Skeletal muscle satellite cell (primary cell): ENCODE measurements around the gene ISCU.
"Not testable (repeated sequence)": the region's sequence is repeated elsewhere in the genome, so short reads cannot be mapped to it uniquely, and the experiment has no call there.

Source experiments
- H3K27me3 ChIP-seq: 2 replicates; pipeline ENCODE4 v1.7.0; 2013; ENCODE audit warnings: low read length; ENCODE audit not compliant: control insufficient read depth, insufficient read depth
- H3K36me3 ChIP-seq: 2 replicates; pipeline ENCODE4 v1.7.0; 2013; ENCODE audit warnings: mild to moderate bottlenecking, control low read depth, low read length; ENCODE audit not compliant: insufficient read depth
- H3K4me1 ChIP-seq: 2 replicates; pipeline ENCODE4 v1.7.0; 2013; ENCODE audit warnings: low read length; ENCODE audit not compliant: control insufficient read depth, insufficient read depth
- H3K4me2 ChIP-seq: 2 replicates; pipeline ENCODE4 v1.7.0; 2013; ENCODE audit warnings: mild to moderate bottlenecking, low read length
- H3K4me3 ChIP-seq: 2 replicates; pipeline ENCODE4 v1.7.0; 2013; ENCODE audit warnings: low read length
- H3K9ac ChIP-seq: 2 replicates; pipeline ENCODE4 v1.7.0; 2013; ENCODE audit warnings: mild to moderate bottlenecking, low read depth, low read length, moderate library complexity
- H3K9me3 ChIP-seq: replicated peaks from 2 replicates; pipeline ENCODE4 v1.7.0; 2013; ENCODE audit warnings: mild to moderate bottlenecking, control low read depth, low read length

The ISCU gene

GRCh38 chr12:108610856-108611605, 48.6 kb downstream of the ISCU start:
- no peak overlapping the region for H3K4me3 ChIP-seq
- peaks cover 36% of the 10 kb centered on the region for H3K4me1 ChIP-seq
- H3K27me3 ChIP-seq: no peaks in the 10 kb centered on the region
- peaks cover 4% of the 10 kb centered on the region for H3K9me3 ChIP-seq
- H3K9ac ChIP-seq: no peak overlapping the region
- H3K36me3 ChIP-seq: no peaks in the 10 kb centered on the region
- H3K4me2 ChIP-seq: no peak overlapping the region

- Histone ChIP-seq H3K4me1 (peaks cover 40% of the 10 kb centered on the region), H3K4me3 (no peak overlapping the region)
Measured at GRCh38 chr12:108611884-108612415, 49.6 kb downstream of the ISCU start.

GRCh38 chr12:108612788-108613282, 50.4 kb downstream of the ISCU start:
- no peaks in the 10 kb centered on the region for H3K27me3 ChIP-seq
- H3K9me3 ChIP-seq: peaks cover 5% of the 10 kb centered on the region
- H3K4me3 ChIP-seq: no peak overlapping the region
- no peak overlapping the region for H3K9ac ChIP-seq
- peaks cover 45% of the 10 kb centered on the region for H3K4me1 ChIP-seq
- no peak overlapping the region for H3K4me2 ChIP-seq
- H3K36me3 ChIP-seq: no peaks in the 10 kb centered on the region

More at GRCh38 chr12:108611884-108612415, 49.6 kb downstream of the ISCU start:
- Histone ChIP-seq H3K27me3 (no peaks in the 10 kb centered on the region), H3K4me2 (no peak overlapping the region), H3K9ac (no peak overlapping the region), H3K36me3 (no peaks in the 10 kb centered on the region), H3K9me3 (peaks cover 5% of the 10 kb centered on the region)

GRCh38 chr12:108613548-108613947, 51.2 kb downstream of the ISCU start:
- peaks cover 45% of the 10 kb centered on the region for H3K4me1 ChIP-seq
- no peak overlapping the region for H3K9ac ChIP-seq
- H3K9me3 ChIP-seq: peaks cover 5% of the 10 kb centered on the region
- no peak overlapping the region for H3K4me3 ChIP-seq
- no peaks in the 10 kb centered on the region for H3K27me3 ChIP-seq
- H3K4me2 ChIP-seq: no peak overlapping the region
- no peaks in the 10 kb centered on the region for H3K36me3 ChIP-seq

- no peak overlapping the region for H3K9ac ChIP-seq
- H3K4me3 ChIP-seq: no peak overlapping the region
- peaks cover 45% of the 10 kb centered on the region for H3K4me1 ChIP-seq
- no peaks in the 10 kb centered on the region for H3K36me3 ChIP-seq
- H3K27me3 ChIP-seq: no peaks in the 10 kb centered on the region
- H3K4me2 ChIP-seq: no peak overlapping the region
- H3K9me3 ChIP-seq: peaks cover 5% of the 10 kb centered on the region
Measured at GRCh38 chr12:108614041-108614440, 51.6 kb downstream of the ISCU start.

- no peaks in the 10 kb centered on the region for H3K27me3 ChIP-seq
- H3K4me1 ChIP-seq: peaks cover 40% of the 10 kb centered on the region
- no peak overlapping the region for H3K4me2 ChIP-seq
Measured at GRCh38 chr12:108614639-108615038, 52.2 kb downstream of the ISCU start.

GRCh38 chr12:108615918-108616317, 53.5 kb downstream of the ISCU start:
- no peak overlapping the region for H3K9ac ChIP-seq
- H3K4me2 ChIP-seq: no peak overlapping the region
- H3K9me3 ChIP-seq: peaks cover 5% of the 10 kb centered on the region
- H3K4me3 ChIP-seq: no peak overlapping the region
- no peaks in the 10 kb centered on the region for H3K36me3 ChIP-seq
- no peaks in the 10 kb centered on the region for H3K27me3 ChIP-seq
- peaks cover 28% of the 10 kb centered on the region for H3K4me1 ChIP-seq

More at GRCh38 chr12:108614639-108615038, 52.2 kb downstream of the ISCU start:
- Histone ChIP-seq H3K36me3 (no peaks in the 10 kb centered on the region), H3K9ac (no peak overlapping the region), H3K4me3 (no peak overlapping the region), H3K9me3 (peaks cover 5% of the 10 kb centered on the region)

GRCh38 chr12:108616359-108616758, 54.0 kb downstream of the ISCU start:
- Histone ChIP-seq H3K4me1 (peaks cover 24% of the 10 kb centered on the region), H3K27me3 (no peaks in the 10 kb centered on the region), H3K4me3 (no peak overlapping the region), H3K9me3 (peaks cover 5% of the 10 kb centered on the region), H3K4me2 (no peak overlapping the region), H3K36me3 (no peaks in the 10 kb centered on the region), H3K9ac (no peak overlapping the region)

- Histone ChIP-seq H3K9ac (no peak overlapping the region), H3K4me2 (no peak overlapping the region), H3K27me3 (no peaks in the 10 kb centered on the region), H3K36me3 (no peaks in the 10 kb centered on the region), H3K4me1 (peaks cover 17% of the 10 kb centered on the region), H3K4me3 (no peak overlapping the region), H3K9me3 (peaks cover 5% of the 10 kb centered on the region)
Measured at GRCh38 chr12:108616941-108617858, 54.8 kb downstream of the ISCU start.

GRCh38 chr12:108618079-108618952, 55.9 kb downstream of the ISCU start:
- H3K27me3 ChIP-seq: no peaks in the 10 kb centered on the region
- H3K4me3 ChIP-seq: no peak overlapping the region
- peaks cover 6% of the 10 kb centered on the region for H3K36me3 ChIP-seq
- H3K4me1 ChIP-seq: peaks cover 13% of the 10 kb centered on the region
- H3K4me2 ChIP-seq: no peak overlapping the region
- H3K9me3 ChIP-seq: peaks cover 5% of the 10 kb centered on the region
- H3K9ac ChIP-seq: no peak overlapping the region

GRCh38 chr12:108618953-108619274, 56.5 kb downstream of the ISCU start:
- peaks cover 13% of the 10 kb centered on the region for H3K4me1 ChIP-seq
- H3K9me3 ChIP-seq, H3K9ac ChIP-seq, H3K36me3 ChIP-seq, H3K27me3 ChIP-seq, H3K4me3 ChIP-seq, H3K4me2 ChIP-seq: not testable (repeated sequence)
